Measurements from ENCODE around the gene DPP4. TPM values are rescaled to one million over a fixed set of nuclear protein-coding genes. Genes with fewer than 3 reads are reported as not detected.

The DPP4 gene
- 5.9 and 7.4 TPM in 2 replicates for total RNA-seq

DNA sequence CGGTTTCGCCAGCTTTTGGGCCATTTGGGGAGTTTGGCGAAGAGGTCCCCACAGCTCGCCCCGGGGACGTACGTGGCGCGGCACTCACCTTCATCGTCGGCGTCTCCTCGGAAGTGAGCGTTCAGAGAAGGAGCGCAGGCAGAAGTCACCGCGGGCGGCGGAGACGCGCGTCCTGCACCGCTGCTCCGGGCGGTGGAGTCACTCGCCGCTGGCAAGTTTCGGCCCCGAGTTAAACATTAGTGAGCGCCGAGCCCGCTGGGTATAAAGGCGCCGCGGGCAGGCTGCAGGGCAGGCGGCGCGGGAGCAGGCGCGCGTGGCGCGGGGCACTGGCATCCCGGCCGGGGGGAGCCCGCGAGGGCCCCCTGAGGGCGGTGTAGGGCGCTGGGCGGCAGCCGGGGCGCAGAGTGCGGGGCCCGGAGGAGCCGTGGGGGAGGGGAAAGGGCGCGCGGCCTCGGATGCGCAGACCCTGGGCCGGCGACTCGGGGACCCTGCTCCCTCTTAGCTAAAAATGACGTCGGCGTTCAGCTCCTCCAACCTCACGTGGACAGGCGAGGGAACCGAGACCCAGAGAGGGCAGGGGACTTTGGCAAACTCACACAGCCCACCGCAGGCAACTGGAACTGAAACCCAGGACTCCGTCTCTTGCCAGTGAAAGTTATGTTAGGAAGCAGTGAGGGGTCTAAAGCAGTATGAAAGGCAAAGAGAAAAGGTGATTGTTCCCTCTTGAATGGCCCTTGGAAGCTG lies at the start of gene DPP4:
Gene DPP4 (minus strand): TSS at position 328 of the 744 bp plus-strand sequence. CDS start 234 bp downstream, at position 94.

Other genes starting within 250 kb of the DPP4 start
- gene GCG, start 78.0 kb upstream of the DPP4 start, total RNA-seq, result not detected in 2 replicates
- gene FAP, start 169.2 kb upstream of the DPP4 start, total RNA-seq, result 33.3 and 40.7 TPM in 2 replicates
- gene IFIH1, start 244.5 kb upstream of the DPP4 start, total RNA-seq, result 3.3 and 4.7 TPM in 2 replicates